HG03025 (cell line): ENCODE measurements around the gene CCR4.
"Not testable (repeated sequence)": the region's sequence is repeated elsewhere in the genome, so short reads cannot be mapped to it uniquely, and the experiment has no call there.

Source experiments
- ATAC-seq: cut with Tn5 transposase; IDR thresholded peaks from one replicate; pipeline ENCODE4 v1.9.1; 2021; ENCODE audit warnings: mild to moderate bottlenecking, moderate library complexity; ENCODE audit not compliant: unreplicated experiment, low FRiP score

CCR4 gene

GRCh38 chr3:32951410-32951811, at the start of gene CCR4:
CCR4 (plus strand) TSS chr3:32951644; CDS start chr3:32953423, 1,779 bp downstream.
- ATAC-seq: no peak

- not testable (repeated sequence) for ATAC-seq
These were observed 48.5 kb upstream of the CCR4 start for GRCh38 chr3:32902887-32903371.

GRCh38 chr3:32903953-32904352, 47.5 kb upstream of the CCR4 start:
- no peak for ATAC-seq

- ATAC-seq: no peak
These were observed 41.4 kb upstream of the CCR4 start for GRCh38 chr3:32909999-32910398.

DNA sequence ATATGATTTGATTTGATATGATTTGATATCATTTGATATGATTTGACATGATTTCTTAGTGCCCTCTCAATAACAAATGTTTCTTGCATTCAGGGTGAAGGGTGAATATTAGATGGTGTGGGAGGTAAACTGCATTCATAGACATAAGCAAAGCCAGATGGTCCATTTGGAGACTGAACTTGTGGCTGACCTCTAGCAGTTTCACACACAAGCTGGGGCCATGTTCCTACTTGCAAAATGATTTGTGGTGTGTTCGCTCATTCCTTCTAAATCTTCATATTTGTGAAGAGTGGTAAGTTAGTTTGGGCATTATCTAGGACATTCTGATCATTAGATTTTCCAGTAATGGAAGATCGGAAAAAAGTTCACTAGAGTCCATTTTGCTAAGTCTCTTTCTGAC, 40.5 kb upstream of the CCR4 start:
- no peak for ATAC-seq

- ATAC-seq: no peak
These were observed 39.4 kb upstream of the CCR4 start for GRCh38 chr3:32912046-32912445.

DNA sequence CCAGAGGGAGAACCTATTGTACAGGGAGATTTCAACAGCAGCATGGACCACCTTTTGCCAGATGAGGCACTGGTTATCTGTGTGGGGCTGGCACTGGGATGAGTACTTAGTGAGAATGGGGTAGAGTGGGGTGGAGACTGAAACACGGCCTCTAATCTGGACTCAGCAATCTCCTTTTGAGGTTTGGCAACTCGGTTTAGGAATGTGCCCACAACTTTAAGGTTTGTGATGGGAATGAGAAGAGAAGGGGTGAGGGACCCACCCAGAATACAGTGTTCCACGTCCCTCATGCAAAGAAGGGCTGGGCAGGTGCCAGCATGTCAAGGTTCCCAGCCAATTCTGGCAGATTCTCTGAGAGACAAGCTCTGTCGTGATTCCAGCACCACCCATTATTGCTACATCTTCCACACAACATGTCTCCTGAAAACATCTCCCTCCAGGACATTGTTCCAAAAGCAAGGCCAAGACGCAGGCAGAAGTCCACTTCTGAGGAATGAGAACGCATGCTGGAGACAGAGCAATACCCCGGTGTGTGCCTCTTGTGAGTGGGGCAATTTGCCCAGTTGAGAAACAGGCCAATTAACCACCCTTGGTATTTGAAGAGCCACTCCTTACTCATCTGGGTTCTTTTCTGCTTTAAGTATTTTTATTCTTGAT, 37.5 kb upstream of the CCR4 start:
- no peak for ATAC-seq

DNA sequence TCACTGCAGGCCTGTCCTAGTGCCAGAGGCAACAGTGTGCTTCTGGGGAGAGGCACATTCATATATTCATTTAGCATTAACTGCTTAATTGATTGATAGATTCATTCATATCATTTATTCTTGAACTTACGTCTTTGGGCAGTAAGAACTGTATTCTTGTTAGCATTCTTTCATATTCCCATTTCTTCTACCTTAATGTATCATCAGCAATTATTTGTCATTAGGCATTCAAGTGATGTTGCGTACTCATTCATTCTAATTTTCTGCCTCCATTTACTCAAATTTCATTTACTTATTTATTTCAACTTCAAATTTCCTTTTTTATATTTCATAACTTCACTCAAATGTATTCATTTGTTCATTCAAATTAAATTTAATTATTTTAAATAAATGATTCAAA, 31.5 kb upstream of the CCR4 start:
- ATAC-seq: no peak

DNA sequence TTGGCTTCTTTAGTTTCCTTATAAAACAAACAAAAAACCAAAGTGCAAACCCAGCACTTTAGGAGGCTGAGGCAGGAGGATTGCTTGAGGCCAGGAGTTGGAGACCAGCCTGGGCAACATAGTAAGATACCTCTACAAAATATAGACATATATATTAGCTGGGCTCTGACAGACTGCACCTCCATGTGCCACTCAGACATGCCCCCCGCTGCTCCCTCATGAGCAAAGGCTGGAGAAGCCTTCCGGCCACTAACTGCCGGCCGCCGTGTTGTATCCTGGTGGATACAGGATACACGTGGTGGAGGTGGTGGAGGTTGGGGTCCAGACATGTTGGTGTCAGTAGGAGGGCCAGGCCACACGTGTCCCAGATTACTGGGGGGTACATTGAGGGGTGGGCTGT, 29.4 kb upstream of the CCR4 start:
- no peak for ATAC-seq

DNA sequence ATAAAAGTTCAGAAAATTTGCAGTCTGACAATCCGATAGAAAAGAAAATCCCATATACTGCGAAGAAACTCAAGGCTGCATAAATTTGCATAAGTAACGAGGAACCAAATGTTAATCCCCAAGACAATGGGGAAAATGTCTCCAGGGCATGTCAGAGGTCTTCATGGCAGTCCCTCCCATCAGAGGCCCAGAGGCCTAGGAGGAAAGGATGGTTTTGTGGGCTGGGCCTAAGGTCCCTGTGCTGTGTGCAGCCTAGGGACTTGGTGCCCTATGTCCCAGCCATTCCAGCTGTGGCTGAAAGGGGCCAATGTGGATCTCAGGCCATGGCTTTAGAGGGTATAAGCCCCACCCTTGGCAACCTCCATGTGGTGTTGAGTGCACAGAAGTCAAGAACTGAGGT, 21.3 kb upstream of the CCR4 start:
- no peak for ATAC-seq

DNA sequence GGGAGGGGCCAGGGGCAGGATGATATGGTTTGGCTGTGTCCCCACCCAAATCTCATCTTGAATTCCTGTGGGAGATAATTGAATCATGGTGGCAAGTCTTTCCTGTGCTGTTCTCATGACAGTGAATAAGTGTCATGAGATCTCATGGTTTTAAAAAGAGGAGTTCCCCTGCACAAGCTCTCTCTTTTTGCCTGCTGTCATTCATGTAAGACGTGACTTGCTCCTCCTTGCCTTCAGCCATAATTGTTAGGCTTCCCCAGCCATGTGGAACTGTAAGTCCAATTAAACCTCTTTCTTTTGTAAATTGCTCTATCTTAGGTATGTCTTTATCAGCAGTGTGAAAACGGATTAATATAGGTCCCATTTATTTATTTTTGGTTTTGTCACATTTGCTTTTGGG, 20.2 kb upstream of the CCR4 start:
- ATAC-seq: not testable (repeated sequence)

DNA sequence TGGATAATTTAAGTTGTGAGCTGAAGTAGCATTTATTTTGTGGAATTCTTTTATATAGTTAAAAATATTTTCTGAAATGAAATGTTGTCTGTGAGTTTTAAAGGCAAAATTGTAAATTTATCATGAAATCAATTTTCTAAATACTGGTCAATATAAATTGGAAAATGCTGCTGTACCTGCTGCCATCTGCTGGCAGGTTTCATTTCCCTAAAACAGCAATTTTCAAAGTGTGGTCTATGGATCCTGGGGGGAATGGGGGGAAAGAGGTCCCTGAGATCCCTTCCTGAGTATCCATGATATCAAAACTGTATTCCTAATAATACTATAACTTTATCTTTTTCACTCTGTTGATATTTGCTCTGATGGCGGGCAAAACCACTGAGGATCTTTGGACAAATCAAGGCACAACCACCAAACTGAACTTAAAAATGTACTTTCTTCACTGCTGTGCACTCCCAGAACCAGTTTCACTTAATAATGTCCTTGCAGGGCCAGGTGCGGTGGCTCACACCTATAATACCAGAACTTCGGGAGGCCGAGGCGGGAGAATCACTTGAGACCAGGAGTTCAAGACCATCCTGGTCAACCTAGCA, 17.2 kb upstream of the CCR4 start:
- no peak for ATAC-seq

DNA sequence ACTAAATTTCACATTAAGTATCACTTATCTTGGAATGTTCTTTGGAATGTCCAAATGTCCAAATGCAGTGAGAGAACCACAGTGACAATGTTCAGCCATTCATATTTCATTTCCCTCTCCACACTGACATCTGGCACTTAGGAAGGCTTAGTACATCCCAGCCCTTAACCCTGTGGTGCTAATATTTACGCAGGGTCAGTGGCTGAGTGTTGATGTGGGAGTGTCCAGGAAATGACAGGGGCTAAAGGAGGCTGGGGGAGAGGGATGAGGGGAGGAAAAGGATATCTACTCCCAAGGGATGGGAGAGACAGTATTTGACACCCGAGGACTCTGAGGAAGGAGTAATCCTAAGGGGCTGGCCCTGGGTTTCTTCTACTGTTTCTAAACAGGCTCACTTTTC, 14.1 kb upstream of the CCR4 start:
- no peak for ATAC-seq

DNA sequence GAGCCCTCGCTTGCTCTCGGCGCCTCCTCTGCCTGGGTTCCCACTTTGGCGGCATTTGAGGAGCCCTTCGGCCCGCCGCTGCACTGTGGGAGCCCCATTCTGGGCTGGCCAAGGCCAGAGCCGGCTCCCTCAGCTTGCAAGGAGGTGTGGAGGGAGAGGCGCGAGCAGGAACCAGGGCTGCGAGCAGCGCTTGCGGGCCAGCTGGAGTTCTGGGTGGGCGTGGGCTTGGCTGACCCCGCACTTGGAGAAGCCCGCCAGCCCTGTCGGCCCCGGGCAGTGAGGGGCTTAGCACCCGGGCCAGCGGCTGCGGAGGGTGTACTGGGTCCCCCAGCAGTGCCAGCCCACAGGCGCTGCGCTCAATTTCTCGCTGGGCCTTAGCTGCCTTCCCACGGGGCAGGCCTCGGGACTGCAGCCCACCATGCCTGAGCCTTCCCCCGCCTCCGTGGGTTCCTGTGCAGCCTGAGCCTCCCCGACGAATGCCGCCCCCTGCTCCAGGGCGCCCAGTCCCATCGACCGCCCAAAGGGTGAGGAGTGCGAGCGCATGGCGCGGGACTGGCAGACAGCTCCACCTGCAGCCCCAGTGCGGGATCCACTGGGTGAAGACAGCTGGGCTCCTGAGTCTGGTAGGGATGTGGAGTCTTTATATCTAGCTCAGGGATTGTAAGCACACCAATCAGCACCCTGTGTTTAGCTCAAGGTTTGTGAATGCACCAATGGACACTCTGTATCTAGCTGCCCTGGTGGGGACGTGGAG, 11.7 kb upstream of the CCR4 start:
- ATAC-seq: not testable (repeated sequence)

DNA sequence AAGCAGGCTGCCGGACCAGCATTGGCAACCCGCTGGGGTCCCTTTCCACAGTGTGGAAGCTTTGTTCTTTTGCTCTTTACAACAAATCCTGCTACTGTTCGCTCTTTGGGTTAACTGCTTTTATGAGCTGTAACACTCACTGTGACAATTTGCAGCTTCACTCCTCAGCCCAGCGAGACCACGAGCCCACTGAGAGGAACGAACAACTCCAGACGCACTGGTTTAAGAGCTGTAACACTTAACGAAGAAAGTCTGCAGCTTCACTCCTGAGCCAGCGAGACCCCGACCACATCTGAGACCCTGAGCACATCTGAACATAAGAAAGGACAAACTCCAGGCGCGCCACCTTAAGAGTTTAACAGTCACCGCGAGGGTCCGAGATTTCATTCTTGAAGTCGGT, 10.7 kb upstream of the CCR4 start:
- no peak for ATAC-seq

GRCh38 chr3:32945136-32945535, 6.3 kb upstream of the CCR4 start:
- ATAC-seq: no peak

DNA sequence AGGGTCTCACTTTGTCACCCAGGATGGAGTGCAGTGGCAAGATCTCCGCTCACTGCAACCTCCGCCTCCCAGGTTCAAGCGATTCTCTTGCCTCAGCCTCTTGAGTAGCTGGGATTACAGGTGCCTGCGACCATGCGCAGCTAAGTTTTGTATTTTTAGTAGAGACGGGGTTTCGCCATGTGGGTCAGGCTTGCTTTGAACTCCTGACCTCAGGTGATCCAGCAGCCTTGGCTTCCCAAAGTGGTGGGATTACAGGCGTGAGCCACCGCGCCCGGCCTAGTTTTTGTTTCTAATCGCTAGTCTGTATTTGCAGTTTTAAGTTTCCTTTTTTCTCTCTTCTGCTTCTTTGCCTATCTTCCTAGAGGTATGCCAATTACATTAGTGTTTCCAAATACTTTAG, 5.8 kb upstream of the CCR4 start:
- ATAC-seq: not testable (repeated sequence)

DNA sequence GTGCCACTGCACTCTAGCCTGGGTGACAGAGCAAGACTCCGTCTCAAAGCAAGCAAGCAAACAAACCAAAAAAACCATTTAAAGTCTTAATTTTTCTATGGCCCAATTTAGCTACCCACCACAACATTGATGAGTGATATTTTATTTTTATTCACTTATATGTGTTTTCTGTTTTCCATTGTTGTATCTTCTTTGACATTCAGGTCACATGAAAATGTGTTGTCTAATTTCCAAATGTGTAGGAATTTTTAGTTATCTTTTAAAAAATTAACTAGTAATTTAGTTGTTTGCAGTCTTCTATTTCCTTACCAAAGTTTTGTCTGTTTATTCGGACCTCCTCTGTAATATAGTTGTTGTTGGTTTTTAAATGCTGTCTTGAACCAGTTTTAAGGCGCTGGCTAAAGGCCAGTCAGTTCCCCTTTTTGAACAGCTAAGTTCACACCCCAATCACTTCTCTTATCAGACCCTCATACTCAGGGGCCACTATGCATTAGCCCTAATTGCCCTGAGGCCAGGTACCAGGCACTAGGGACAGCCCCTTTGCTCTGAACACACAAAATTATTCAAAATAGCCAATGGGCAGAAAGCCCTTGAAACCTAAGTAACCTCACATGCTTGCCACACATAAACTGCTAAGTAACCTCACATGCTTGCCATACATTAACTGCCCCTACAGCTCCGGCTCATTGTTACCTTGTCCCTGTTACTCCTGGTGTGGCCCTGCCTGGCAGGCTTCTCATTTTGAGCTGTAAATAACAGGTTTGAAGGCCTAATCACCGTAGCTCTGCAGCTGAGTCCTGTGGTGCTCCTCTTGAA, 4.3 kb upstream of the CCR4 start:
- ATAC-seq: peak; percentile 16

- peak; percentile 82 for ATAC-seq
These were observed 3.6 kb upstream of the CCR4 start for GRCh38 chr3:32947789-32948238.

- no peak for ATAC-seq
These were observed 2.6 kb upstream of the CCR4 start for GRCh38 chr3:32948625-32949445.
